NCI-H1048 (cell line): ENCODE results near the gene EVC.
"Not testable (repeated sequence)": the region's sequence is repeated elsewhere in the genome, so short reads cannot be mapped to it uniquely, and the experiment has no call there.

ENCODE experiments used
- DNase-seq: peaks from one replicate; lab custom pipeline; 2025; lab: John Stamatoyannopoulos, UW

EVC gene

DNA sequence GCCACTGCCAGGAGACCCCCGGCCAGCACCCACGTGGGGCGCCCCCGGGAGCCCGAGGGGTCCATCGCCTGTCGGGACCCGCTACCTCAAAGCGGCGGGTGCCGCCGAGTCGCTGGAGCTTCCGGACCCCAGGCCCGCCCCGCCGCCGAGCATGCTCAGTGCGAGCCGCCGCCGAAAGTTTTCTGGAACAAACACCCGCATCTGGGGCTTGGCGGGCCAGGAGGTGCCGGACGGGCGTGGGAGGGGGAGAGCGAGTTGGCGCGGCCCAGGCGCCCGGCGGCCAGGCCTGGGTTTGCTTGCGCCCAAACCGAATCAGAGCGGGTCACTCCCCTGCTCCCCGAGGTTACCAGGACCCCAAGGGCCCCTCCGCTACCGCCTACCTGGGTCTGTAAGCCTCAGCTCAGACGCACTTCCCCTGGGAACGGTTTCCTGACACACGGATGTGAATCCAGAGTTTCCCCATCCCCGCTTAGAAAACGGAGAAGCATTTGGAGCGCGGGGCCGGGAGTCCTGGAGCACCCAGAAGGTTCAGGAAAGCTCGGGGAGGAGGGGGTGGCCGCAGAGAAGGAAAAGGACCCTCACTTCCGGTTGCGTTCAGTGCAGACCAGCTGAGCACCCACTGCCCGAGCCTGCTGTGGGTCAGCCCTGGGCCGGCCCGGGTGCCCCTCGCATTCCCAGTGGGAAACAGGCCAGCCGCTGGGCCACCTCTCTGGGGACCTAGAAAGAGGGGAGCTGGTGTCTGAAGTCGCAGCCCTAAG is 2.4 kb upstream of the EVC start, which contains the start of gene EVC2:
EVC2 (minus strand) TSS at position 111 of the 758 bp plus-strand sequence; CDS start at position 65, 46 bp downstream.
- DNase-seq: no peak

GRCh38 chr4:5709207-5709575 is 1.8 kb upstream of the EVC start:
- no peak for DNase-seq

DNA sequence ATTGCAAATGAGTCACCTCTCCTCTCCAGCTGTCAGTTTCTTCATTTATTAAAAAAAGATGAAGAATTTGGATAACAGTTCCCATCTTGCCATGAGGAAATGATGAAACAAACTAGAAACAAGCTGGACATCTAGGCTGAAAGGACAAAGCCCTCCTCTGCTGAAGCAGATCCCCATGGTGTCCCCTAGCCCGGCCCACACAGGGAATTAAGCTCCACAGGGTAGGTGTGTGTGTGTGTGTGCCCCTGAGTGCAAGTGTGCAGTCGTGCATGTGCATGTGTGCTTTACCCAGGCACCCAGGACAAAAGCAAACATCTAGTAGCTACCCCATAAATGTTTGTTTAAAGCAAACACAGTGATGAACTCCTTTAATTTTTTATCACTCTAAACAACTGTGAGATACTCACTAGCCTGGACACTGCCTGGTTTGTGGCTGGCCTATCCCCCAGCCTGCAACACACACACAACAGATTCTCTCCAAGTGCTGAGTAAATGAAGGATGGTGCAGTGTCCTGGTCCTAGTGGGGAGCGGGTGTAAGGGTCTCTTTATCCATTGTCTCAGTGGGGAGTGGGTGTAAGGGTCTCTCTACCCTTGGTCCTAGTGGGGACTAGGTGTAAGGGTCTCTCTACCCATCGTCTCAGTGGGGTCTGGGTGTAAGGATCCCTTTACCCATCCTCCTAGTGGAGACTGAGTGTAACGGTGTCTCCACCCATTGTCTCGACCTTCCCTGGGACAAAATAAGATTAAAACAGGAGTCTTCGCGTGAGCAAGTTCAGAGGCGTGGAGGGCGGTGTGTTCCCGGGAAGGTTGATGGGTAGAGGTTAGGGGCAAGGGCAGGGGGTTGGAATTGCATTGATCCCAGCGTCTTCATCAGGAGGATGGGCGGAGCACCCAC is 688 bp upstream of the EVC start:
- no peak for DNase-seq

DNA sequence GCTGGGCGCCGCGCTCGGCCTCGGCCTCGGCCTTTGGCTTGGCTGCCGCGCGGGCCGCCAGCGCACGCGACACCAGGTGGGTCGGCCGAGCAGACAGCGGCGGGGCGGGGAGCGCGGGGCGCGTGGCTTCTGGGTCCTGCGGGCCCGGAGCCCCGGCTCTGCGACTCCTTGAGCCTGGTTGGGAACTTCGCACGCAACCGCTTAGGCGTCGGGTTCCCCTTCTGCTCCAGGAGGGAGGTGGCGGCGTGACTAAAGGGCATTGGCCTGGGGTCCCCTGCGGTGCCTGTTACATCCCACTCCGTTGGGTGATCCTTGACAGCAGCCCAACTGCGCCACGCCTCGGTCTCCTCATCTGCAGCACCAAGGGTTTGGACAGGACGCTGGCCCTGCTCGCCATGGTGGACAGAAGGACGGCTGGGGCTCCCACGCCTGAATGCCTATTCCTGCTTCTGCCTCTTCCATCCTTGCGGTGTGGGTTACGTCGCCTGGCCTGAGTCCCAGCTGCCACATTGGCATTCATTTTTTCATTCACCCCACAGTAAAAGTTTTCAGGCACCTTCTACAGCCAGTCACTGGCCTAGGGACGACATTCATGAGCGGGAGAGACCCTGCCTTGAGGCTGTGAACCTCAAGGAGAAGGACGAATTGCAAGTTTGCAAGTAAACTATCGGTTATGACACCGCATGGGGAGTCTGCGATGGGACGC is 631 bp downstream of the EVC start:
- DNase-seq: no peak

DNA sequence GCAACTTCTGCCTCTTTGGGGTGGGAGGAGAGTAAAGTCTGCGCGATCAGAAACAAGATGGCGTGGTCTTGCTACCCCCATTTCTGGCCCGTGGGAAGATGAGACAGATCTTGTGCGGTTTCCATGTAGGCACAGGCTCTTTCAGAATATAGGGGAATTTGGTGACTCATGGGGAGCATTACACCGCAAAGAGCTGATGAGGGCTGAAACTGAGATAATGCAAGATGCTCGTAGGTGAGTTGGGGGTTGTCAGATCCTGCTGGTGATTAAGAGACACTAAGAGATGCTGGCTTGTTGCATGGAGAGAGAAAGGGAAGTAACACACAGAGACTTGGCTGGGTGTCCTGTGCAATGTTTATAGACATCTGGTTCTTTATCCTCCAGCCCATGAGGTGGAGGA is 1.5 kb downstream of the EVC start:
- no peak for DNase-seq

DNA sequence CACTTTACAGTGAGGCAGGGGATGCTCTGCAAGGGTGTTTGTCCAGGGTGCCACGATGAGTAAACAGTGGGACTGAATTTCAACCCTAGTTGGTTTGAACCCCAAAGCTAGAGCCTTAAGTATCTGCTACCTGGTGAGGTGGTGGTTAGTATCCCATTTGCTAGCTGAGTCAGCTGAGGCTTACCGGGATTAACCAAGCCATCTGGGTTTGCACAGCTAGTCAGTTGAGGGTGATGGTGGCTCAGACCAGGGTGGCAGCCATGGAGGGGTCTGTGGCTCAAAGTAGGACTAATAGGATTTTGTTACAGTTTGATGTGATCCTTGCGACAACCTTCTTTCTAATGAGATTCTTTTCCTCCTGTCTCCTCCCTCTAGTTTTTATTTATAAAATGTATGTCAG is 1.9 kb downstream of the EVC start:
- no peak for DNase-seq

DNA sequence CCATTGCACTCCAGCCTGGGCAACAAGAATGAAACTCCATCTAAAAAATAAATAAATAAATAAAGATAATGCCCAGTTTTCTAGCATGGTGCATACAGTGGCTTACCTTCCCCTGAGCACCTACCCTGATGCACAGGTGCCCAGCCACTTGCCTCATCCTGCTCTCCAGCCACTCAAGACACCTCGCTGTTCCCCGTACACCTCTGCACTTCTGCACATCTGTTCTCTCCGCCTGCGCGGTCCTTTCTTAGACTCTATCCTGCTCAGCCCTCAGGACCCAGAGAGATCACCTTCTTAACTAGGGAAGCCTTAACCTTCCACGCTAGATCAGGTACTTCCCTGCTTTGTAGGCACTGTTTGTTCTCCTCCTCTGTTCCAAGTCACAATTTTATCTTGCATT is 2.9 kb downstream of the EVC start:
- no peak for DNase-seq

- DNase-seq: no peak
These were observed 4.4 kb downstream of the EVC start for GRCh38 chr4:5715357-5715756.

GRCh38 chr4:5716391-5716790 is 5.4 kb downstream of the EVC start:
- no peak for DNase-seq

GRCh38 chr4:5717449-5718158 is 6.6 kb downstream of the EVC start:
- DNase-seq: no peak

DNA sequence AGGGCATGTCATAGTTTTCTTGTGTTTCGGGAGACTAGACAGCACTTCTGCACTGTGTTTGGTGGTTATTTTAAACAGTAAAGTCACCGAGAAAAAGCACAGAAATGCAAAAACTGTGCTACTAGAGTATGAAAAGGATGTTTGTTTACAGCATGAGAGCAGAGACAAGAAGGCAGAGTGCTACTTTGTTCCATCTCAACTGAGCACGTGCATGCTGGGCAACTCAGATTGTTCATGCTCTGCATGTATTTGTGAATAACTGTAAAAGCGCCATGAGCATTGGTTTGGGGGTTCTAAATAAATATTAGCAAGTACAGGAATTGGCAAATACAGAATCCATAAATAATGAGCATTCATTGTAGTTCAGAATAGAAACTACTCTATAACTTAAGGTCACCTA is 7.4 kb downstream of the EVC start:
- no peak for DNase-seq

- DNase-seq: no peak
These were observed 8.5 kb downstream of the EVC start for GRCh38 chr4:5719350-5720055.

DNA sequence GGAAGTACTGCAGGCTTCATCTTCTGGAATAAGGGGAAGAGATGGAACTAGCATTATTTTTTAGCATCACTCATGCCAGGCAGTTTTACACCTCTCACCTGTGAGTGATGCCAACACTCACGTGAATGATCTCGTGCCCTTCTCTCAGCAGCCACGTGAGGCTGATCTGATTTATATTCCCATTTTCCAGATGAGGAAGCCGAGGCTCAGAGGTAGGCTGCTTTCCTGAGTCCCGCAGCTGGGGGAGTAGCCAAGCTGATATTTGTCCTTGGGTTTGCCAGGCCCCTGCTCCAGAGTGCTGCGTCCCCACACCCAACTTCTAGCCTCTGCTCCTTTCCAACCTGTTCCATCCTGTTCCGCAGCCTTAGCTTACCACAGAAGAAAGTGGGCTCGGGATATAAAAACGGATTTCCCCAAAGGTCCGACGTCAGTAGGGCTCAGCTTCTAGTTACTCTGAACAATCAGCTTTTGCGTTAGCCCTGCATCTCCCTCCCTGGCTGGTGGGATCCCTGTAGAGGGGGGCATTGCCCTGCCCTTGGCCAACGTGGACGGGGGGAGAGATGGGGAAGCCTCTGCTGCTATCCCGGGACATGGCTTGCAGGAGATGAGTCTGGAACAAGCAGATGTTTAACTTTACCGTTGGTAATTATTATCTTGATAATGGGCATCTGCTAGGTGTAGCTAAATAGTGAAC is 9.3 kb downstream of the EVC start:
- DNase-seq: no peak

- no peak for DNase-seq
These were observed 10.0 kb downstream of the EVC start for GRCh38 chr4:5720980-5721379.

- no peak for DNase-seq
These were observed 10.9 kb downstream of the EVC start for GRCh38 chr4:5721923-5722322.

- DNase-seq: no peak
These were observed 11.3 kb downstream of the EVC start for GRCh38 chr4:5722328-5722727.

GRCh38 chr4:5724377-5724776 is 13.4 kb downstream of the EVC start:
- DNase-seq: no peak

DNA sequence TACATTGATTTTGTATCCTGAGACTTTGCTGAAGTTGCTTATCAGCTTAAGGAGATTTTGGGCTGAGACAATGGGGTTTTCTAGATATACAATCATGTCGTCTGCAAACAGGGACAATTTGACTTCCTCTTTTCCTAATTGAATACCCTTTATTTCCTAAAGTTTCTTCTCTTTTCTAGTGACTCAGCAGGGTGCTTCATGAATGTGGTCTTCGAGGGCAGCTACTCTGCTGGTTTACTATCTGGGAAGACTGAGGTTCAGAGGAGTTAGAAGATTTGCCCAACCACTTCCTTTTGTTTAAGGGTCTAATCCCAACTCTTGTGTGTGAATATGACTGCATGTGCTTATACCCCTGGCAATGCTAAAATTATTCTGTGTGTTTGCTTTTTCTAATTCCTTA is 17.4 kb downstream of the EVC start:
- DNase-seq: not testable (repeated sequence)

DNA sequence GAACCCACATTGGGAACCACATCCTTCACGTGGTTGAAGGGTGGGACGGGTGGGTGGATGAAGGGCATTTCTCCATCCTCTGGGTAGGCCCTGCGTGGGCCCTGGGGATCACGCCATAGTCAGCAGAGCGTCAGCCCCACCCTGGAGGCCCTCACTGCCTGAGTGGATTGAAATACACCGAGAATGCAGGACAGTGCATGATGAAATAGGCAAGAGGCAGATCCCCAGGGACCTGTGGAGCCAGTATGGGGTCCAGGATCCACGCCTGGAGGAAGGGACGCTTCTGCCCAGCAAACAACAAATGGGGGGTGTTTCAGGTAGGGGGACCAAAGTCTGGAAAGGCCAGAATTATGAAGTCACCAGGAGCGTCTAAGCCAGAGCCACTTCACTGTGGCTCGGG is 19.4 kb downstream of the EVC start:
- DNase-seq: no peak
